K562 (cell line): ENCODE data around the gene CNOT11. TPM values are rescaled to one million over a fixed set of nuclear protein-coding genes. Genes with fewer than 3 reads are reported as not detected.

ENCODE experiments used
- CBX5 ChIP-seq: IDR thresholded peaks from 2 replicates; pipeline ENCODE4 v1.6.1; 2014; ENCODE audit warnings: low read depth, borderline replicate concordance
- CTBP1 ChIP-seq: fragments of 450-650 bp; IDR thresholded peaks from 2 replicates; pipeline ENCODE4 v1.6.1; 2016; ENCODE audit warnings: borderline replicate concordance
- CXXC5 ChIP-seq: fragments of 250-450 bp; sonication (Bioruptor Pico); IDR thresholded peaks from 2 replicates; pipeline ENCODE4 v1.8.0; 2022; ENCODE audit warnings: inconsistent platforms, mild to moderate bottlenecking, moderate library complexity
- DMBX1 ChIP-seq: fragments of 250-450 bp; sonication (Bioruptor Pico); IDR thresholded peaks from 2 replicates; pipeline ENCODE4 v1.8.0; 2022; ENCODE audit warnings: inconsistent platforms, mild to moderate bottlenecking, moderate library complexity, borderline replicate concordance
- ERF ChIP-seq: fragments of 450-650 bp; formaldehyde crosslinking; IDR thresholded peaks from 2 replicates; pipeline ENCODE4 v1.4.0; 2020; ENCODE audit warnings: mild to moderate bottlenecking, mixed read lengths
- ETV5 ChIP-seq: sonication (generic); formaldehyde crosslinking; IDR thresholded peaks from 2 replicates; pipeline ENCODE4 v1.4.0; 2020; ENCODE audit warnings: low read depth, mild to moderate bottlenecking, missing genetic modification reagents
- FOSL1 ChIP-seq: fragments of 200-800 bp; sonication (Bioruptor generic); conservative IDR thresholded peaks from 2 replicates; pipeline ENCODE4 v1.6.1; 2016; ENCODE audit warnings: missing genetic modification characterization, missing compliant biosample characterization
- KAT2B ChIP-seq: IDR thresholded peaks from one replicate; pipeline ENCODE4 v1.6.1; 2012; ENCODE audit warnings: low read depth, mild to moderate bottlenecking, control low read depth, inconsistent platforms, low read length, moderate library complexity
- MCM5 ChIP-seq: fragments of 450-650 bp; IDR thresholded peaks from 2 replicates; pipeline ENCODE4 v1.6.1; 2016; ENCODE audit warnings: low read depth
- PTTG1 ChIP-seq: fragments of 450-650 bp; IDR thresholded peaks from 2 replicates; pipeline ENCODE4 v1.6.1; 2016; ENCODE audit warnings: low read depth, mild to moderate bottlenecking, missing genetic modification characterization, missing compliant biosample characterization
- STAT5A ChIP-seq: IDR thresholded peaks from 2 replicates; pipeline ENCODE4 v1.6.1; 2012; ENCODE audit warnings: low read length, inconsistent platforms, borderline replicate concordance
- TBL1XR1 ChIP-seq, 2 experiments: IDR thresholded peaks; 2 replicates each; pipeline ENCODE4 v1.6.1; 2012; ENCODE audit warnings: improper control_type of control experiment in 2 of 2, low read length in 2 of 2, mild to moderate bottlenecking in 1 of 2
- ZNF121 ChIP-seq: sonication (generic); formaldehyde crosslinking; conservative IDR thresholded peaks from 2 replicates; pipeline ENCODE4 v1.8.0; 2022; ENCODE audit warnings: missing genetic modification reagents
- polyA plus RNA-seq, 8 experiments: library from polyadenylated mRNA; depleted of rRNA in 4 of 8; stranded (reverse) in 5 of 8; unstranded in 3 of 8; fragments of >200 nt; fragmentation: Nextera tagmentation in 2 of 8; fragmentation: Illumina TruSeq in 1 of 8; extraction: Ambion mirVana in 2 of 8; extraction: Trizol in 1 of 8; gene quantifications; 2 replicates each; pipeline versions ENCODE4 v1.2.1 to v1.2.3, GENCODE V29; 2011 to 2014; ENCODE audit warnings: inconsistent platforms in 1 of 8, missing spikeins in 1 of 8
- total RNA-seq, 7 experiments: library from RNA; depleted of rRNA in 6 of 7; stranded (reverse); fragments of >200 nt in 6 of 7; fragmentation: Illumina TruSeq in 2 of 7; extraction: Trizol in 2 of 7; gene quantifications; 2 replicates each; pipeline versions ENCODE4 v1.2.1 to v1.2.3, GENCODE V29; 2011 to 2021; ENCODE audit warnings: low replicate concordance in 1 of 7
- TF ChIP-seq, protein P1 (sequence below): fragments of 200-800 bp; sonication (Bioruptor generic); IDR thresholded peaks from 2 replicates; pipeline ENCODE4 v1.6.1; 2017; ENCODE audit warnings: missing genetic modification characterization, missing compliant biosample characterization
- TF ChIP-seq, protein P2 (sequence below), 3 experiments: fragments of 200-800 bp in 1 of 3; fragments of 250-450 bp in 1 of 3; fragments of 450-650 bp in 1 of 3; sonication (Bioruptor Pico) in 1 of 3; sonication (Bioruptor generic) in 1 of 3; formaldehyde crosslinking in 1 of 3; IDR thresholded peaks; 2 replicates each; pipeline versions ENCODE4 v1.6.1 to v1.8.0; 2016 to 2022; ENCODE audit warnings: mild to moderate bottlenecking in 2 of 3, missing genetic modification characterization in 2 of 3, missing compliant biosample characterization in 1 of 3, moderate library complexity in 1 of 3
- TF ChIP-seq, protein P3 (sequence below): fragments of 250-450 bp; sonication (Bioruptor Pico); IDR thresholded peaks from 2 replicates; pipeline ENCODE4 v1.8.0; 2022; ENCODE audit warnings: moderate library complexity, mild to moderate bottlenecking, inconsistent platforms

The CNOT11 gene
- total and polyA plus RNA-seq, 9 of the 15 experiments (the other 6 are each of a cell fraction or from before 2014, with no cell fraction given): 12.7 to 163 (median 64.2) TPM

DNA sequence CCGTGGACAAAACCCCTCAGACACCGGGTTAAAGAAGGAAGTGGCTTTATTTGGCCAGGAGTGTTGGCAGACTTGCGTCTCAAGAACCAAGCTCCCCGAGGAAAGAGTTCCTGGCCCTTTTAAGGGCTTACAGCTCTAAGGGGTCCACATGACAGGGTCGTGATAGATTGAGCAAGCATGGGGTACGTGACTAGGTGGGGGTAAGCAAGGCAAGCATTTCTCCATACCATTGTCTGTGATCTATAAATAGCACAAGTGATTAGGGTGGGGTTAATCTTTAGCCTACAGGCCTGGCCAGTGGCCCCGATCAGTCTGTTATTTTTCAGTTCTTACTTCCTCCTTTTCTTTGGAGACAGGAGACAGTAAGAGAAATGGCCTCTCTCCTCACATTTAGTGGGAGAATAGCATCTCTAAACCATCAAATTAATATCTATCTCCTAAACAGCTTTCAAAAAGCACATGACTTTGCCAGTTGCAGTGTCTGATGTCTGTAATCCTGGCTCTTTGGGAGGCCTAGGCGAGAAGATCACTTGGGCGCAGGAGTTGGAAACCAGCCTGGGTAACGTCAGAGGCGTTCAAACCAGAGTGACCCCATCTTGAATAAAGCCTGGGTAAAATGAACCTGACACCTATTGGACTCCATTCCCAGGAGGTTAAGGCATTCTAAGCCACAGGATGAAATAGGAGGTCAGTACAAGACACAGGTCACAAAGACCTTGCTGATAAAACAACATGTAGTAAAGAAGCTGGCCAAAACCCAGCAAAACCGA is 18.3 kb upstream of the CNOT11 start (continued):
- TF ChIP-seq, protein P1, sequence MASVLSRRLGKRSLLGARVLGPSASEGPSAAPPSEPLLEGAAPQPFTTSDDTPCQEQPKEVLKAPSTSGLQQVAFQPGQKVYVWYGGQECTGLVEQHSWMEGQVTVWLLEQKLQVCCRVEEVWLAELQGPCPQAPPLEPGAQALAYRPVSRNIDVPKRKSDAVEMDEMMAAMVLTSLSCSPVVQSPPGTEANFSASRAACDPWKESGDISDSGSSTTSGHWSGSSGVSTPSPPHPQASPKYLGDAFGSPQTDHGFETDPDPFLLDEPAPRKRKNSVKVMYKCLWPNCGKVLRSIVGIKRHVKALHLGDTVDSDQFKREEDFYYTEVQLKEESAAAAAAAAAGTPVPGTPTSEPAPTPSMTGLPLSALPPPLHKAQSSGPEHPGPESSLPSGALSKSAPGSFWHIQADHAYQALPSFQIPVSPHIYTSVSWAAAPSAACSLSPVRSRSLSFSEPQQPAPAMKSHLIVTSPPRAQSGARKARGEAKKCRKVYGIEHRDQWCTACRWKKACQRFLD: no peak
- peak; percentile 88 for TF ChIP-seq DMBX1
- TF ChIP-seq, protein P2, sequence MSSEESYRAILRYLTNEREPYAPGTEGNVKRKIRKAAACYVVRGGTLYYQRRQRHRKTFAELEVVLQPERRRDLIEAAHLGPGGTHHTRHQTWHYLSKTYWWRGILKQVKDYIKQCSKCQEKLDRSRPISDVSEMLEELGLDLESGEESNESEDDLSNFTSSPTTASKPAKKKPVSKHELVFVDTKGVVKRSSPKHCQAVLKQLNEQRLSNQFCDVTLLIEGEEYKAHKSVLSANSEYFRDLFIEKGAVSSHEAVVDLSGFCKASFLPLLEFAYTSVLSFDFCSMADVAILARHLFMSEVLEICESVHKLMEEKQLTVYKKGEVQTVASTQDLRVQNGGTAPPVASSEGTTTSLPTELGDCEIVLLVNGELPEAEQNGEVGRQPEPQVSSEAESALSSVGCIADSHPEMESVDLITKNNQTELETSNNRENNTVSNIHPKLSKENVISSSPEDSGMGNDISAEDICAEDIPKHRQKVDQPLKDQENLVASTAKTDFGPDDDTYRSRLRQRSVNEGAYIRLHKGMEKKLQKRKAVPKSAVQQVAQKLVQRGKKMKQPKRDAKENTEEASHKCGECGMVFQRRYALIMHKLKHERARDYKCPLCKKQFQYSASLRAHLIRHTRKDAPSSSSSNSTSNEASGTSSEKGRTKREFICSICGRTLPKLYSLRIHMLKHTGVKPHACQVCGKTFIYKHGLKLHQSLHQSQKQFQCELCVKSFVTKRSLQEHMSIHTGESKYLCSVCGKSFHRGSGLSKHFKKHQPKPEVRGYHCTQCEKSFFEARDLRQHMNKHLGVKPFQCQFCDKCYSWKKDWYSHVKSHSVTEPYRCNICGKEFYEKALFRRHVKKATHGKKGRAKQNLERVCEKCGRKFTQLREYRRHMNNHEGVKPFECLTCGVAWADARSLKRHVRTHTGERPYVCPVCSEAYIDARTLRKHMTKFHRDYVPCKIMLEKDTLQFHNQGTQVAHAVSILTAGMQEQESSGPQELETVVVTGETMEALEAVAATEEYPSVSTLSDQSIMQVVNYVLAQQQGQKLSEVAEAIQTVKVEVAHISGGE (CRISPR knock-in tag; IDR thresholded peaks at IDR 0.05): peak in 1 of 3 experiments; percentile 32; a peak in 1 of 6 replicates
- TF ChIP-seq, protein P3, sequence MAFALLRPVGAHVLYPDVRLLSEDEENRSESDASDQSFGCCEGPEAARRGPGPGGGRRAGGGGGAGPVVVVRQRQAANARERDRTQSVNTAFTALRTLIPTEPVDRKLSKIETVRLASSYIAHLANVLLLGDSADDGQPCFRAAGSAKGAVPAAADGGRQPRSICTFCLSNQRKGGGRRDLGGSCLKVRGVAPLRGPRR: 0 out of 2 replicates have a peak, but pooled peaks have one; percentile 19
- peak; percentile 62 for TF ChIP-seq PTTG1 (tag)
- TF ChIP-seq KAT2B: no peak
- TF ChIP-seq ERF (CRISPR knock-in tag): 0 out of 2 replicates have a peak, but pooled peaks have one; percentile 45
- no peak for TF ChIP-seq TBL1XR1 (IDR thresholded peaks at IDR 0.05; ENCODE audit: low read length in 2 of 2)
- peak; percentile 36; the same call in 1 of the 2 replicates for TF ChIP-seq CXXC5 (CRISPR knock-in tag)
- TF ChIP-seq CBX5: peak; percentile 42; the same call in 1 of the 2 replicates
- no peak for TF ChIP-seq STAT5A
- no peak for TF ChIP-seq ZNF121
- TF ChIP-seq CTBP1: no peak
- no peak for TF ChIP-seq MCM5
- TF ChIP-seq FOSL1 (tag): no peak
- TF ChIP-seq ETV5 (CRISPR knock-in tag): no peak
